Nephron (organoid): Measurements from ENCODE around the gene RAB20.

ENCODE experiments used
- H3K27ac Mint-ChIP-seq, 3 experiments: 2 replicates each; pipeline ENCODE4 v1.8.0; 2020; ENCODE audit warnings: mixed read lengths in 3 of 3, mild to moderate bottlenecking in 2 of 3, moderate library complexity in 1 of 3
- H3K27me3 Mint-ChIP-seq: 2 replicates; pipeline ENCODE4 v1.8.0; 2021; ENCODE audit warnings: low read depth, mild to moderate bottlenecking, moderate library complexity, mixed read lengths
- H3K36me3 Mint-ChIP-seq: 2 replicates; pipeline ENCODE4 v1.8.0; 2020; ENCODE audit warnings: low read depth, mixed read lengths
- H3K4me1 Mint-ChIP-seq: 2 replicates; pipeline ENCODE4 v1.8.0; 2020; ENCODE audit warnings: mixed read lengths
- H3K4me3 Mint-ChIP-seq, 3 experiments: 2 replicates each; pipeline ENCODE4 v1.8.0; 2020; ENCODE audit warnings: mild to moderate bottlenecking in 3 of 3, mixed read lengths in 3 of 3, moderate library complexity in 2 of 3
- H3K9me3 Mint-ChIP-seq: 2 replicates; pipeline ENCODE4 v1.8.0; 2020; ENCODE audit warnings: mixed read lengths
- TF ChIP-seq, protein P1 (sequence below), 3 experiments: fragments of 200-600 bp; sonication (generic); IDR thresholded peaks; one replicate each; pipeline ENCODE4 v1.5.0; 2021; ENCODE audit warnings: antibody characterized with exemption in 3 of 3; ENCODE audit not compliant: unreplicated experiment in 3 of 3

The RAB20 gene

DNA sequence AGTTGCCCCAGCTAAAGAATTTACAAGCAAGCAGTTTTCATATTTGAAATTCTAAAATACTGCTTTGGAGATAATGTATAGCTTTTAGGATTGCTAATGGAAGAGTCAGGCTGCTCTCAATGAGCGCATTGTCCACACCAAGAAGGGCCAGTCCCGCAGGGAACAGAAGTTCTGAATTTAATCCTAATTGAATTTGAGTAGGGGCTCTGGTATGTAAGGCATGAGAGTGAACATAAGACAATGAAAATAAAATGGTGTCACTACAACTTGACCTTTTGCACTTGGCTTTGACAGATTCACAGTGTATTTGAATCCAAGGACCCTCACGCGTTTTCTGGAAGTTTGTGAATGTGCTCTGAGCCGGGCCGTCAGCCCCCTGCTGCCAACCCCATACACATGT is 32.6 kb downstream of the RAB20 start:
- H3K36me3 Mint-ChIP-seq = no peaks in the 10 kb centered on the region
- no peak overlapping the region for H3K4me3 Mint-ChIP-seq
- peak overlapping the region in 1 of 3 experiments; percentile 51 for H3K27ac Mint-ChIP-seq
- H3K27me3 Mint-ChIP-seq = no peaks in the 10 kb centered on the region
- no peaks in the 10 kb centered on the region for H3K9me3 Mint-ChIP-seq
- peaks cover 17% of the 10 kb centered on the region for H3K4me1 Mint-ChIP-seq
- TF ChIP-seq, protein P1, sequence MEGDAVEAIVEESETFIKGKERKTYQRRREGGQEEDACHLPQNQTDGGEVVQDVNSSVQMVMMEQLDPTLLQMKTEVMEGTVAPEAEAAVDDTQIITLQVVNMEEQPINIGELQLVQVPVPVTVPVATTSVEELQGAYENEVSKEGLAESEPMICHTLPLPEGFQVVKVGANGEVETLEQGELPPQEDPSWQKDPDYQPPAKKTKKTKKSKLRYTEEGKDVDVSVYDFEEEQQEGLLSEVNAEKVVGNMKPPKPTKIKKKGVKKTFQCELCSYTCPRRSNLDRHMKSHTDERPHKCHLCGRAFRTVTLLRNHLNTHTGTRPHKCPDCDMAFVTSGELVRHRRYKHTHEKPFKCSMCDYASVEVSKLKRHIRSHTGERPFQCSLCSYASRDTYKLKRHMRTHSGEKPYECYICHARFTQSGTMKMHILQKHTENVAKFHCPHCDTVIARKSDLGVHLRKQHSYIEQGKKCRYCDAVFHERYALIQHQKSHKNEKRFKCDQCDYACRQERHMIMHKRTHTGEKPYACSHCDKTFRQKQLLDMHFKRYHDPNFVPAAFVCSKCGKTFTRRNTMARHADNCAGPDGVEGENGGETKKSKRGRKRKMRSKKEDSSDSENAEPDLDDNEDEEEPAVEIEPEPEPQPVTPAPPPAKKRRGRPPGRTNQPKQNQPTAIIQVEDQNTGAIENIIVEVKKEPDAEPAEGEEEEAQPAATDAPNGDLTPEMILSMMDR (IDR thresholded peaks at IDR 0.05; ENCODE audit: unreplicated experiment in 3 of 3) = no peak

DNA sequence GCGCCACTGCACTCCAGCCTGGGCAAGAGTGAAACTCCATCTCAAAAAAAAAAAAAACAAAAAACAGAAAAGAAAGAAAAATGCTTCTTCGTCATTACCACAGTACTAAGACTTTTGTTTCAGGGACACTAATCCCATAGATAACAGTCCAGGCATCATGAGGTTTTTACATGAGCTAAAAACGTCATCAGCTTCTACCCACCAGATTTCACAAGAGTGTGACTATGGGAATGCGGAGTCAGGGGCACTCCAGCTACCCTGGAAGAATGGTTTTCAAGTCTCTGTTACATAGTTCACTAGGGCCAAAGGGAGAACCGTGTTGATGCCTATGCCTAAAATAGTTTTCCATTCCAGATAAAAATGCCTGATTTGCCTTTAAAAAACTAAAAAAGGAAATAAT is 33.2 kb downstream of the RAB20 start:
- Mint-ChIP-seq H3K36me3 (no peaks in the 10 kb centered on the region), H3K27me3 (no peaks in the 10 kb centered on the region), H3K27ac (peak overlapping the region in 1 of 3 experiments; percentile 26), H3K4me1 (peaks cover 17% of the 10 kb centered on the region), H3K9me3 (no peaks in the 10 kb centered on the region), H3K4me3 (no peak overlapping the region)
- TF ChIP-seq, protein P1 (IDR thresholded peaks at IDR 0.05; ENCODE audit: unreplicated experiment in 3 of 3) = no peak

DNA sequence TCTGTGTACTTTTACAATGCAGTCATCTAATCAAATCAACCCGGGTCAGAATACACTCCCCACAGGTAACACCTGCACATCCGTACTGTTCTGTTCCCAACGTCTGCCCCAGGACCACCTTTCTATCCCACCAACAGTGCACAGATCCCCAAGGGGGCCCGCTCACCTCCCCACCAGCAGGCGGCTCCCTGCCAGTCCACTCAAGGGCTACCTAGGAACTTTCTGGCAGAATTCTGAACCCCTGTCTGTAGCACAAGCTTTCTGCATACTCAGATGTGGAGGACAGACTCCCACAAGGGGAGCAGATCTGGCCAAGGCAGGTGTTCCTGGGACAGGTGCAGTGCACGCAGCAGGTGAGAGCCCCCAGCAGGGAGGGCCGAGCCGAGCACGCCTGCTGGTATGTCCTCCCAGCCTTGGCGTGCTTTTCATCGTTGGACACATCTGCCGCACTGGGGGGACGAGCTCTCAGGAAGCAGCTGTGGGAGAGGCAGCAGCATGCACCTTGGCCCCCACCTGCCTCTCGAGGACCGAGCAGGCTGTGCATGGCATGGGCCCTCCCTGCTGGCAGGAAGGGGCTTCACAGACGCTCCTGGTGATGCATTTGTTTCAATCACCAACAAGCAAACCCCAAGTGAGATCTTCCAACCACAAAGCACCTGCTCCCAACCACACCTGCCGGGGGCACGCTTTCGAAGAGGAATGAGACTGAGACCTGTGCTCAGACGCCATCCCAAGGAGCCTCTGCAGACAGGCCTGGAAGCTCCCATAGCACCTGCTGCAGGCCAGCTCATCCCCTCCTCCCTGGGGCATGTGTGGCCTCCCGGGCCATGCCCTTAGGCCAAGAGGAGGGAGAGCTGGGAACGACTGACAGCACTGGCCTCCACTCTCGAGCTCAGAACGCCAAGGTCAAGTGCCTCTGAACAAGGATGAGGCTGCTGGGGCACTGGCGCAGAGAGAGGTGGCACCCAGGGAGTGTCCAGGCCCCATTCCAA is 35.9 kb downstream of the RAB20 start:
- no peaks in the 10 kb centered on the region for H3K27me3 Mint-ChIP-seq
- peaks cover 17% of the 10 kb centered on the region for H3K4me1 Mint-ChIP-seq
- H3K27ac Mint-ChIP-seq = no peak overlapping the region
- H3K4me3 Mint-ChIP-seq = no peak overlapping the region
- no peaks in the 10 kb centered on the region for H3K36me3 Mint-ChIP-seq
- no peaks in the 10 kb centered on the region for H3K9me3 Mint-ChIP-seq
- TF ChIP-seq, protein P1 (IDR thresholded peaks at IDR 0.05; ENCODE audit: unreplicated experiment in 3 of 3) = no peak

DNA sequence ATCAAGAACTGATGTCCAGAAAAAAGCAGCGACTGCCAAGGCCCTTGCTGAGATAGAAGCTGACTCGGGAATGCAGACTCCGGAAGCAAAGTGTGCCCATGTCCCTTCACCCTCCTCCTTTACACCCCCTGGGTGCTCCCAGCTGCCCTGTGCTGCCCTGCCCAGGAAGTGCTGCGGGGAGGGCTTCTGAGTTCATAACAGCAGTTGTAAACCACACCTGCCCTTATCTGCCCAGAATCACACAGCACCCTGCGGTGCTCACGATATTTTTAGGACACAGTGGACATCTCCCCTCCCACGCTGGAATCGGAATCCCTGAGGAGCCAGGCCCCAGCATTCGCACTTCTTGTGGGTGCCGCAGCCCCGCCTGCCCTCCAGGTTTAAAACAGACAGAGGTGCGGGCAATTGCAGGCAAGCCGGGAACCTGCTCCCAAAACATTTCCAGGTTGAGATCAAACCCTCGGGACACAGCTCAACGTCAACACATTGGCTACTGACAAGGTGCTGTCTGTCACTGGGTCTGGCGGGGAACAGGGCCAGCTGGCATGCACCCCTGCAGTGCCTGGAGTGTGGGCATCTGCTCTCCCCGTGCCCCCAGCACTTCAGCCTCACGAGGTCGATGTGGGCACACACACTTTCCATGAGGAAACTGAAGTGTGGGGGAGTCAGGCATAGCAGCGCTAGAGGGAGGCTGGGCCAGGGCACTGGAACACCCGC is 36.8 kb downstream of the RAB20 start:
- H3K4me3 Mint-ChIP-seq = no peak overlapping the region
- no peaks in the 10 kb centered on the region for H3K9me3 Mint-ChIP-seq
- H3K27me3 Mint-ChIP-seq = no peaks in the 10 kb centered on the region
- H3K27ac Mint-ChIP-seq = no peak overlapping the region
- peaks cover 17% of the 10 kb centered on the region for H3K4me1 Mint-ChIP-seq
- no peaks in the 10 kb centered on the region for H3K36me3 Mint-ChIP-seq
- TF ChIP-seq, protein P1 (IDR thresholded peaks at IDR 0.05; ENCODE audit: unreplicated experiment in 3 of 3) = no peak

DNA sequence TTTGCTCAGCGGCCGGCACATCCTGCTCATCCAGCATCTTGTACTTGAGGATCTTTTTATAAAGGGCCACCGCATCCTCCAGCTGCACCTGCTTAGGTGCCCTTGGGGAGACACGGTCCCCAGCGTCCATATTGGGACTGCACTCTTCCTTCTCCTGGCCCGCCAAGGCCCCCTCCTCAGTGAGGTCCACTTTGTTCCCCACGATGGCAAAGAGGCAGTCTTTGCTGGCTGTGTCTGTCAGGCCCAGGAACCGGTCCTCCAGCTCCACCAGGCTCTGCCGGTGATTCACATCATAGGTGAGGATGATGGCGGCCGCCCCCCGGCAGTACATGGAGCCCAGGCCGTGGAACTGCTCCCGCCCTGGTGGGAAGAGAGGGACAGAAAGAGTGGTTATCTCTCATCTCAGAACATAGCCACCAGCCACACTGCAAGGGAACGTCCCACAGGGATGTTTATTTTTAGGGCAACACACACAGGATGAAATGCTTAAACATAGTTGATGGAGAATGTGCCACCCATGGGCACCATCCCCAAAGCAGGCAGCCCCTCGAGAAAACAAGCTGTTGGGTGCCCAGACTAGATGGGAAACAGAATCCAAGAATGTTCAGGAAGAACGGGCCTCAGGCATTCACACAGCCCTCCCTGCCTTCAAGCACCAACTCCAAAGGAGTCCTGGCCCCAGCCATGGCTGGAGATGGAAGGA is 37.5 kb downstream of the RAB20 start:
- Mint-ChIP-seq H3K27me3 (no peaks in the 10 kb centered on the region), H3K9me3 (no peaks in the 10 kb centered on the region), H3K27ac (no peak overlapping the region), H3K36me3 (no peaks in the 10 kb centered on the region), H3K4me1 (peaks cover 14% of the 10 kb centered on the region), H3K4me3 (no peak overlapping the region)
- TF ChIP-seq, protein P1 (IDR thresholded peaks at IDR 0.05; ENCODE audit: unreplicated experiment in 3 of 3) = no peak
